ENCODE results near the gene COMT. TPM values are rescaled to one million over a fixed set of nuclear protein-coding genes. Genes with fewer than 3 reads are reported as not detected.
A peak's percentile ranks its signal among the peaks of the same experiment; 100 is the strongest.

Gene COMT
- total RNA-seq, 2 donors from 2014 or later = 28.2 to 37.3 TPM

DNA sequence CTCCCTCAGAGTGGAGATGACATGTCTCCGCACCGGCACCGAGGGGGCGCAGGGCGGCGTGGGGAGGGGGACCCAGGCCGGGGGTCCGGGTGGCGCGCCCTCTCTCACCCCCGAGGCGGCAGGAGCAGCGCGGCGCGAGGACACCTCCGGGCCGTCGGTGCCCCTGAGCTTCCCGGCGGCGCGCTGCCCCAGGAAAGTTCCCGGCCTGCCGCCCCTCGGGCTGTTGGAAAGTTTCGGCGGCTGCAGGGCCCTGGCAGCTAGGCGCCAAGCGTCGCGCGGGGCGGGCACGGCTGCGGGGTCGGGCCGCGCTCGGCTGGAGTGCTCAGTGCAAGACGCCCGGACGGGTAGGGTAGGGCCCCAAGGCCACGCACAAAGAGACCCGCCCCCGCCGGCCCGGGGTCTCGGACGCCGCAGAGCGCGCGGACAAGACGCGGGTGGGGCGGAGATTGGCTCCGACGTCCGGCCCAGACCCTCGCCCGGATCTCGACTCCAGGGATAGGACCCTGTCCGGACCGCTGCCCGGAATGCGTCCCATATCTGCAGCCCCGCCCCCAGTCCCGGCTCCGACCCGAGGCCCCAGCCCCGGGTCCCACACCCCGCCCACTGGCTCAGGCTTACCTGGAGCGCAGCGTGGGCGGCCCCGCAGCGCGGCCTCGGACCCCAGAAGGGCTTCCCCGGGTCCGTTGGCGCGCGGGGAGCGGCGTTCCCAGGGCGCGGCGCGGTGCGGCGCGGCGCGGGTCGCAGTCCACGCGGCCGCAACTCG is 74.6 kb downstream of the COMT start:
- H3K4me1 Mint-ChIP-seq = peaks cover 7% of the 10 kb centered on the region
- no peaks in the 10 kb centered on the region for H3K36me3 Mint-ChIP-seq (ENCODE audit: low read depth)
- peak overlapping the region; percentile 87 for H3K4me3 Mint-ChIP-seq
- H3K9me3 ChIP-seq (ENCODE audit: control insufficient read depth, low read length, poor library complexity, severe bottlenecking) = no peaks in the 10 kb centered on the region
- peaks cover 6% of the 10 kb centered on the region for H3K27me3 Mint-ChIP-seq
- DNase-seq (peak in 1 of 3 donors; percentile 31), ATAC-seq (no peak)
- H3K27ac Mint-ChIP-seq = no peak overlapping the region

- Mint-ChIP-seq H3K4me3 (peak within 1 kb of the TSS; percentile 87), H3K4me1 (peaks cover 12% of the 10 kb centered on the region), H3K36me3 (ENCODE audit: low read depth) (no peaks in the 10 kb centered on the region), H3K27ac (peak within 1 kb of the TSS; percentile 74), H3K27me3 (peaks cover 6% of the 10 kb centered on the region)
- DNase-seq (peak; percentile 89 to 92 (median 90)), ATAC-seq (peak; percentile 73)
- H3K9me3 ChIP-seq (ENCODE audit: control insufficient read depth, low read length, poor library complexity, severe bottlenecking) = no peaks in the 10 kb centered on the region
Observed at GRCh38 chr22:20016734-20017621, 75.4 kb downstream of the COMT start, which contains the start of gene ARVCF. Gene ARVCF (minus strand): TSS chr22:20016823. CDS start chr22:19990794, 26,029 bp downstream.

GRCh38 chr22:20017622-20017958 is 76.0 kb downstream of the COMT start:
- Mint-ChIP-seq H3K27me3 (peaks cover 6% of the 10 kb centered on the region), H3K4me3 (peak overlapping the region; percentile 87), H3K36me3 (ENCODE audit: low read depth) (no peaks in the 10 kb centered on the region), H3K4me1 (peaks cover 17% of the 10 kb centered on the region), H3K27ac (peak overlapping the region; percentile 74)
- no peak for DNase-seq
- no peaks in the 10 kb centered on the region for H3K9me3 ChIP-seq (ENCODE audit: control insufficient read depth, low read length, poor library complexity, severe bottlenecking)
- no peak for ATAC-seq

DNA sequence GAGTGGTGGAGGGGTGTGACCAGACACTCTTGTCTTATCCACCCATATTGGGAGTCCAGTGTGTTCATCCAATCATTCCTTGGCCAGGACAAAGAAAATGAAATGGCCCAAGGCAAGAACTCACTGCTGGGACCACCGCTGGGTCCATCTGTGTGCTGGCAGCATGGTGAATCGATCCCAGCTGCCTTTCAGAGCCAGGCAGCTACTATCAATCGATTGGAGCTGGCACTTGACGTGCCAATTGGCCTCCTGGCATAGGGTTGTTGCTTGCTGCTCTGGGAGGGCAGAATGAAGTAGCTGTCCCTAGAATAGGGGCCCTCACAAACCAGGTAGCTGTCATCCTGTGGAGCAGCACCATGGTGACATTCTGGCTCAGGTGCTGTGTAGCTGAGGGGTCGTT is 76.4 kb downstream of the COMT start:
- DNase-seq (no peak), ATAC-seq (no peak)
- Mint-ChIP-seq H3K27ac (no peak overlapping the region), H3K4me3 (peak overlapping the region; percentile 87), H3K36me3 (ENCODE audit: low read depth) (no peaks in the 10 kb centered on the region), H3K27me3 (peaks cover 6% of the 10 kb centered on the region), H3K4me1 (peaks cover 18% of the 10 kb centered on the region)
- H3K9me3 ChIP-seq (ENCODE audit: control insufficient read depth, low read length, poor library complexity, severe bottlenecking) = no peaks in the 10 kb centered on the region

Other genes starting within 250 kb of the COMT start
- gene SEPTIN5, start 227.3 kb upstream of the COMT start, total RNA-seq = 10 to 100 TPM in 1 of 2 donors, 1 to 10 TPM in 1; 2.8 to 54.7 TPM
- gene GP1BB, start 218.2 kb upstream of the COMT start, total RNA-seq = 100 to 1,000 TPM in 1 of 2 donors, 1 to 10 TPM in 1; 3.5 to 113 TPM
- gene TBX1, start 181.0 kb upstream of the COMT start, total RNA-seq = not detected
- 1 to 10 TPM; 5.0 to 6.2 TPM for gene GNB1L, start 86.9 kb upstream of the COMT start, total RNA-seq
- gene RTL10, start 86.9 kb upstream of the COMT start, total RNA-seq = 10 to 100 TPM; 12.4 to 13.1 TPM
- gene TXNRD2, start within 50 bp of the COMT start, total RNA-seq = 10 to 100 TPM; 16.8 to 25.6 TPM
- 1 to 10 TPM; 1.3 to 2.8 TPM for gene ARVCF, start 75.1 kb downstream of the COMT start, total RNA-seq
- 10 to 100 TPM; 31.7 to 44.3 TPM for gene TANGO2, start 79.3 kb downstream of the COMT start, total RNA-seq
- 10 to 100 TPM; 32.0 to 37.9 TPM for gene DGCR8, start 138.5 kb downstream of the COMT start, total RNA-seq
- 10 to 100 TPM; 65.7 to 75.2 TPM for gene RANBP1, start 174.3 kb downstream of the COMT start, total RNA-seq
- gene TRMT2A, start 175.5 kb downstream of the COMT start, total RNA-seq = 10 to 100 TPM; 77.1 to 85.5 TPM
- 10 to 100 TPM; 60.1 to 75.8 TPM for gene ZDHHC8, start 190.0 kb downstream of the COMT start, total RNA-seq
- 1 to 10 TPM in 1 of 2 donors, not detected in 1; 1.5 TPM for gene CCDC188, start 209.3 kb downstream of the COMT start, total RNA-seq